GM12872 (cell line): Measurements from ENCODE around the gene INPPL1.

Experiments
- TF ChIP-seq, protein P1 (sequence below): IDR thresholded peaks from 3 replicates; pipeline ENCODE4 v1.5.1; 2011; ENCODE audit warnings: low read depth, mild to moderate bottlenecking, low read length, moderate library complexity; ENCODE audit not compliant: insufficient read depth

The INPPL1 gene

DNA sequence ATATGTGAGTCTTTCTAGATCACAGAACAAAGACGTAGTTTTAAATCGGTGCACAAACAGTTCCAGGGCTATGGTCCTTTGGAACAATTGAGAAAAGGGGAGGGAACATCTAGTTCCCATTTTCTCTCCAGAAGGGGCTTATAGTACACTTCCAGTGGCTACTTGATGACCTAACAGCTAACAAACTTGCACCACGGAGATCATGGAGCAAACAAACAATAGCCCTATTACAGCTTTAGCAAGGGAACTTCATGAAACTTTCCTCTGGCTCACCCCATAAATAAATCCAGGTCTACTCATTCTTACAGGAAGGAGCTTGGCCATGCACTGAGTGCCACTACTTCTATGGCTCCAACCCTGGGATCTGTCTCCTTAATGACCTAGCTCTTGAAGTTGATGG is 16.3 kb upstream of the INPPL1 start:
- TF ChIP-seq, protein P1, sequence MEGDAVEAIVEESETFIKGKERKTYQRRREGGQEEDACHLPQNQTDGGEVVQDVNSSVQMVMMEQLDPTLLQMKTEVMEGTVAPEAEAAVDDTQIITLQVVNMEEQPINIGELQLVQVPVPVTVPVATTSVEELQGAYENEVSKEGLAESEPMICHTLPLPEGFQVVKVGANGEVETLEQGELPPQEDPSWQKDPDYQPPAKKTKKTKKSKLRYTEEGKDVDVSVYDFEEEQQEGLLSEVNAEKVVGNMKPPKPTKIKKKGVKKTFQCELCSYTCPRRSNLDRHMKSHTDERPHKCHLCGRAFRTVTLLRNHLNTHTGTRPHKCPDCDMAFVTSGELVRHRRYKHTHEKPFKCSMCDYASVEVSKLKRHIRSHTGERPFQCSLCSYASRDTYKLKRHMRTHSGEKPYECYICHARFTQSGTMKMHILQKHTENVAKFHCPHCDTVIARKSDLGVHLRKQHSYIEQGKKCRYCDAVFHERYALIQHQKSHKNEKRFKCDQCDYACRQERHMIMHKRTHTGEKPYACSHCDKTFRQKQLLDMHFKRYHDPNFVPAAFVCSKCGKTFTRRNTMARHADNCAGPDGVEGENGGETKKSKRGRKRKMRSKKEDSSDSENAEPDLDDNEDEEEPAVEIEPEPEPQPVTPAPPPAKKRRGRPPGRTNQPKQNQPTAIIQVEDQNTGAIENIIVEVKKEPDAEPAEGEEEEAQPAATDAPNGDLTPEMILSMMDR, result no peak

DNA sequence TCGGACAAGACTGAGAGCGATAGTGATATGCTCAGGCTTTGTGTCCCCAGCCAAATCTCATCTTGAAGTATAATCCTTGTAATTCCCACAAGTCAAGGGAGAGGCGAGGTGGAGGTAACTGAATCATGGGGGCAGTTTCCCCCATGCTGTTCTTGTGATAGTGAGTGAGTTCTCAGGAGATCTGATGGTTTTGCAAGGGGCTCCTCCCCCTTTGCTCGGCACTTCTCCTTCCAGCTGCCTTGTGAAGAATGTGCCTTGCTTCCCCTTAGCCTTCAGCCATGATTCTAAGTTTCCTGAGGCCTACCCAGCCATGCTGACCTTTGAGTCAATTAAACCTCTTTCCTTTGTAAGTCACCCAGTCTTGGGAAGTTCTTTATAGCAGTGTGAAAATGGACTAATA is 15.5 kb upstream of the INPPL1 start:
- TF ChIP-seq, protein P1, result no peak

GRCh38 chr11:72216638-72217037 is 7.9 kb upstream of the INPPL1 start, which contains the start of gene FOLR2:
Gene FOLR2 (plus strand): TSS chr11:72216794. CDS start chr11:72218585, 1,791 bp downstream.
- TF ChIP-seq, protein P1, result no peak

GRCh38 chr11:72217841-72218240 is 6.7 kb upstream of the INPPL1 start:
- TF ChIP-seq, protein P1, result no peak

DNA sequence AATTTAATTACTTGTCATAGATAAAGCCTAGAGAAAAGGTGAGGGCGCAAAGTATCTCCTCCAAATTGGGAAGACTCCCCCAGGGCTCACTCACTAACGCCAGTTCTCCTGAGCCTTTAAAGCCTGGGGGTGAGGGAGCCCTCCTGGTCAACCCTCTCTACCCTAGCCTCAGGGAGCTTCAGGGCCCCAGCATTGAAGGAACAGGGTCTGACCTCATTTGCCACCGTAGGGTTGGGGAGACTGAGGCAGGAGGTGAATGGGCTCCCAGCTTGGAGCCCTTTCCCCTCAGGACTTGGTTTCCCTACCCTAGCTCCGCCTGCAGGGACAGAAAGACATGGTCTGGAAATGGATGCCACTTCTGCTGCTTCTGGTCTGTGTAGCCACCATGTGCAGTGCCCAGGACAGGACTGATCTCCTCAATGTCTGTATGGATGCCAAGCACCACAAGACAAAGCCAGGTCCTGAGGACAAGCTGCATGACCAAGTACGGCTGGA is 6.3 kb upstream of the INPPL1 start:
- TF ChIP-seq, protein P1, result no peak

GRCh38 chr11:72220696-72221363 is 3.7 kb upstream of the INPPL1 start:
- TF ChIP-seq, protein P1, result no peak

- TF ChIP-seq, protein P1, result no peak
Observed at GRCh38 chr11:72221386-72222075, 3.0 kb upstream of the INPPL1 start.
